Measurements from ENCODE around the gene C16orf96. TPM values are rescaled to one million over a fixed set of nuclear protein-coding genes. Genes with fewer than 3 reads are reported as not detected.

C16orf96 gene
- total and polyA plus RNA-seq, 2 donors (not counting 3 experiments of a cell fraction or from before 2014, with no cell fraction given) = not detected

DNA sequence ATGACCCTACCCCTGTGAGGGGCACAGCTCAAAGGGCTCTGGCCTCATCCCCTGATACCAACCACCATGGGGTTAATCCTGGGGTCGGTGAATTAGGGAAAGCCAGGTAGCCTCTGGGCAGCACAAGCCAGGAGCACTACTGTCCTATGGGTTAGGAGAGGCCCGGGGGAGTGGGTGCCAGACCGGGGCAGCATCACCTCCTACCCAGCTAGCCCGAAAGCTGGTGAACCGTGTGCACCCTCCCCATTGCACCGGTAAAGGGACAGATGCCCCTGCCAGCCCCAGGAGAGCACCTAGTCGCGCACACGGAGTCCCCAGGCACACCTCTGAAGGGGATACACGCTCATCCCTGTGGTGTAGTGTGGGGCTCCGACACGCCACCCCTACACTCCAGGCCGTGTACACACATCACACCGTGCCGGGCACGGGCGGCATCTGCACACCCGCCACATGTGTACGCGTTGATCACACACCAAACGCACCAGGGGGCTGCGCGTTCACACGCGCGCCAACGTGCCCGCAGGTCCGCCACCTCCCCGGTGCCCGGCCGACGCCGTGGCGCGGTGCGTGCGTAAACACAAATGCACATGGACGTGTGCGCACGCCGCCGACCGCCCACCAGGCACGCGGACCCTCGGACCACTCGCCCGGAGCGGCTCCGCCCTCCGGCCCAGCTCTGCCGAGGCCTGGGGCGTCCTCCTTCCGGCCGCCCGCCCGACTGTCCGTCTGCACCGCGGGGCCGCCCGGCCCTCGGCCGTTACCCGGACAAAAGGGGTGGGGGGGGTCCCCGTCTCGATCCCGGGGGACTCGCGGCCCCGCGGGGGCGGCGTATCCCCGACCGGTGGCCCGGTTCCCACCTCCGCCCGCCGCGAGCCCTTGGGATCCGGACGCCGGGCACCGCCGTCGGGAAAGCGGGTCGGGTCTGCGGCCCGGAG is 57.8 kb downstream of the C16orf96 start:
- Histone ChIP-seq H3K9me3 (replicated peaks; ENCODE audit: control insufficient read depth, insufficient read depth, low read length) (no peaks in the 10 kb centered on the region), H3K4me1 (ENCODE audit: control insufficient read depth, extremely low read depth, insufficient read depth, low read length) (peaks cover 21% of the 10 kb centered on the region), H3K27me3 (ENCODE audit: control insufficient read depth in 2 of 2, insufficient read depth in 2 of 2, low read length in 2 of 2) (no peaks in the 10 kb centered on the region), H3K79me2 (ENCODE audit: control insufficient read depth, insufficient read depth, low read length) (peaks cover 19% of the 10 kb centered on the region), H2AFZ (ENCODE audit: low read depth, low read length) (peak overlapping the region; percentile 32), H3K4me3 (replicated peaks in 1 of 3; ENCODE audit: insufficient read depth in 1 of 3, low read depth in 1 of 3, low read length in 3 of 3) (peak overlapping the region; percentile 47 to 85 (median 52)), H3K9ac (replicated peaks; ENCODE audit: extremely low read depth, insufficient read depth, low read length) (peak overlapping the region; percentile 77), H3K27ac (ENCODE audit: insufficient read depth, low read depth, low read length) (peak overlapping the region; percentile 54), H4K20me1 (replicated peaks; ENCODE audit: control insufficient read depth, extremely low read depth, insufficient read depth, low read length) (no peaks in the 10 kb centered on the region), H3K4me2 (ENCODE audit: insufficient read depth, low read length) (peak overlapping the region; percentile 49), H3K9me1 (replicated peaks; ENCODE audit: control insufficient read depth, extremely low read depth, insufficient read depth, low read length) (no peaks in the 10 kb centered on the region), H3K36me3 (ENCODE audit: control insufficient read depth in 2 of 2, extremely low read depth in 1 of 2, insufficient read depth in 2 of 2, low read length in 2 of 2) (peaks cover 0 to 2% of the 10 kb centered on the region in 2 experiments)
- intact Hi-C loops (cut with micrococcal nuclease) = loop anchor here (5.0 kb wide), 2 partner anchors 77 to 343 kb away; partner anchors contain the start of genes CDIP1 and SEC14L5
- TF ChIP-seq, protein P1, sequence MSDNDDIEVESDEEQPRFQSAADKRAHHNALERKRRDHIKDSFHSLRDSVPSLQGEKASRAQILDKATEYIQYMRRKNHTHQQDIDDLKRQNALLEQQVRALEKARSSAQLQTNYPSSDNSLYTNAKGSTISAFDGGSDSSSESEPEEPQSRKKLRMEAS (IDR thresholded peaks at IDR 0.05; ENCODE audit: insufficient read depth, insufficient read length) = peak; percentile 58
- no peak for TF ChIP-seq POLR2A (IDR thresholded peaks at IDR 0.05; ENCODE audit: low read depth, low read length)
- peak; percentile 44 for DNase-seq (ENCODE audit: low read depth, low spot score)
- BruUV-seq (replicated peaks) = no TSS peak
- POLR2A ChIA-PET = interaction anchor here (0.6 kb wide), 1 partner anchor 120 kb away, joined by 3 read pairs; no protein-coding TSS in a partner anchor
- CTCF ChIA-PET = interaction anchor here (1.0 kb wide), 1 partner anchor 78 kb away, joined by 3 read pairs; no protein-coding TSS in a partner anchor
- dilution Hi-C loops (cut with MboI; ENCODE audit: extremely low pct_ligation_motif_present, low sequenced_read_pairs) = no loop called here
- peak; percentile 15 for FAIRE-seq

- no peaks in the 10 kb centered on the region for H3K27me3 ChIP-seq (ENCODE audit: control insufficient read depth in 2 of 2, insufficient read depth in 2 of 2, low read length in 2 of 2)
- H3K27ac ChIP-seq (ENCODE audit: insufficient read depth, low read depth, low read length) = peak within 1 kb of the TSS; percentile 79
- H3K79me2 ChIP-seq (ENCODE audit: control insufficient read depth, insufficient read depth, low read length) = peaks cover 19% of the 10 kb centered on the region
- no peaks in the 10 kb centered on the region for H4K20me1 ChIP-seq (replicated peaks; ENCODE audit: control insufficient read depth, extremely low read depth, insufficient read depth, low read length)
- intact Hi-C loops (cut with micrococcal nuclease) = loop anchor here (5.0 kb wide), 2 partner anchors 77 to 343 kb away; partner anchors contain the start of genes CDIP1 and SEC14L5
- BruUV-seq (replicated peaks) = no TSS peak
- H3K4me1 ChIP-seq (ENCODE audit: control insufficient read depth, extremely low read depth, insufficient read depth, low read length) = peaks cover 21% of the 10 kb centered on the region
- TF ChIP-seq JUN (IDR thresholded peaks at IDR 0.05; ENCODE audit: borderline replicate concordance, insufficient read depth, insufficient read length, low read depth) = peak; percentile 25
- peak; percentile 90 for TF ChIP-seq FOS (IDR thresholded peaks at IDR 0.05; ENCODE audit: borderline replicate concordance, insufficient read depth, low read length)
- TF ChIP-seq, protein P1 (IDR thresholded peaks at IDR 0.05; ENCODE audit: insufficient read depth, insufficient read length) = peak; percentile 16
- TF ChIP-seq, protein P2, sequence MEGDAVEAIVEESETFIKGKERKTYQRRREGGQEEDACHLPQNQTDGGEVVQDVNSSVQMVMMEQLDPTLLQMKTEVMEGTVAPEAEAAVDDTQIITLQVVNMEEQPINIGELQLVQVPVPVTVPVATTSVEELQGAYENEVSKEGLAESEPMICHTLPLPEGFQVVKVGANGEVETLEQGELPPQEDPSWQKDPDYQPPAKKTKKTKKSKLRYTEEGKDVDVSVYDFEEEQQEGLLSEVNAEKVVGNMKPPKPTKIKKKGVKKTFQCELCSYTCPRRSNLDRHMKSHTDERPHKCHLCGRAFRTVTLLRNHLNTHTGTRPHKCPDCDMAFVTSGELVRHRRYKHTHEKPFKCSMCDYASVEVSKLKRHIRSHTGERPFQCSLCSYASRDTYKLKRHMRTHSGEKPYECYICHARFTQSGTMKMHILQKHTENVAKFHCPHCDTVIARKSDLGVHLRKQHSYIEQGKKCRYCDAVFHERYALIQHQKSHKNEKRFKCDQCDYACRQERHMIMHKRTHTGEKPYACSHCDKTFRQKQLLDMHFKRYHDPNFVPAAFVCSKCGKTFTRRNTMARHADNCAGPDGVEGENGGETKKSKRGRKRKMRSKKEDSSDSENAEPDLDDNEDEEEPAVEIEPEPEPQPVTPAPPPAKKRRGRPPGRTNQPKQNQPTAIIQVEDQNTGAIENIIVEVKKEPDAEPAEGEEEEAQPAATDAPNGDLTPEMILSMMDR (IDR thresholded peaks at IDR 0.05; ENCODE audit: extremely low read depth in 1 of 2, insufficient read depth in 1 of 2, low read depth in 1 of 2, low read length in 2 of 2) = no peak
- no peak for TF ChIP-seq EZH2 (IDR thresholded peaks at IDR 0.05; ENCODE audit: borderline replicate concordance, low read depth, low read length, severe bottlenecking)
- TF ChIP-seq POLR2AphosphoS5 (IDR thresholded peaks at IDR 0.05; ENCODE audit: insufficient read depth, low read depth, low read length) = peak; percentile 69
- peak; percentile 75 for TF ChIP-seq POLR2A (IDR thresholded peaks at IDR 0.05; ENCODE audit: low read depth, low read length)
- ChIA-PET POLR2A (interaction anchor here (0.6 kb wide), 1 partner anchor 121 kb away, joined by 3 read pairs; no protein-coding TSS in a partner anchor), CTCF (no interaction called here)
- FAIRE-seq (peak; percentile 84), DNase-seq (ENCODE audit: low read depth, low spot score) (peak; percentile 83)
- peak within 1 kb of the TSS; percentile 49 for H3K4me2 ChIP-seq (ENCODE audit: insufficient read depth, low read length)
- H3K9me3 ChIP-seq (replicated peaks; ENCODE audit: control insufficient read depth, insufficient read depth, low read length) = no peaks in the 10 kb centered on the region
- peak within 1 kb of the TSS; percentile 97 for H2AFZ ChIP-seq (ENCODE audit: low read depth, low read length)
- H3K4me3 ChIP-seq (replicated peaks in 1 of 3; ENCODE audit: insufficient read depth in 1 of 3, low read depth in 1 of 3, low read length in 3 of 3) = peak within 1 kb of the TSS; percentile 47 to 85 (median 52)
- no peaks in the 10 kb centered on the region for H3K36me3 ChIP-seq (ENCODE audit: control insufficient read depth in 2 of 2, extremely low read depth in 1 of 2, insufficient read depth in 2 of 2, low read length in 2 of 2)
- H3K9ac ChIP-seq (replicated peaks; ENCODE audit: extremely low read depth, insufficient read depth, low read length) = peak within 1 kb of the TSS; percentile 77
- H3K9me1 ChIP-seq (replicated peaks; ENCODE audit: control insufficient read depth, extremely low read depth, insufficient read depth, low read length) = no peaks in the 10 kb centered on the region
- dilution Hi-C loops (cut with MboI; ENCODE audit: extremely low pct_ligation_motif_present, low sequenced_read_pairs) = no loop called here
Measured at GRCh38 chr16:4614571-4615383, 58.6 kb downstream of the C16orf96 start, which contains the start of gene UBALD1. Gene UBALD1, minus strand, starts transcription at chr16:4614888. Its CDS starts 91 bp downstream, at chr16:4614797.

Measured in endothelial cell of umbilical vein (primary cell).